HEK293 (cell line): ENCODE data around the gene DAO.

Experiments used
- CTCF ChIP-seq: fragments of 450-650 bp; formaldehyde crosslinking; IDR thresholded peaks from 2 replicates; pipeline ENCODE4 v1.5.1; 2016; ENCODE audit warnings: missing biosample characterization, missing genetic modification characterization
- HOXC10 ChIP-seq: sonication (generic); formaldehyde crosslinking; IDR thresholded peaks from 2 replicates; pipeline ENCODE4 v1.8.1; 2023; ENCODE audit warnings: mild to moderate bottlenecking, missing genetic modification reagents
- TCF7L2 ChIP-seq: IDR thresholded peaks from 2 replicates; pipeline ENCODE4 v1.6.1; 2011; ENCODE audit warnings: low read depth, mild to moderate bottlenecking, inconsistent platforms, low read length, moderate library complexity, borderline replicate concordance
- ZBTB10 ChIP-seq: fragments of 450-650 bp; formaldehyde crosslinking; IDR thresholded peaks from 2 replicates; pipeline ENCODE4 v1.5.1; 2016; ENCODE audit warnings: missing biosample characterization, missing genetic modification characterization
- ZNF24 ChIP-seq: fragments of 450-650 bp; formaldehyde crosslinking; IDR thresholded peaks from 2 replicates; pipeline ENCODE4 v1.5.1; 2016; ENCODE audit warnings: missing biosample characterization, missing genetic modification characterization
- ZNF266 ChIP-seq: fragments of 450-650 bp; formaldehyde crosslinking; IDR thresholded peaks from 2 replicates; pipeline ENCODE4 v1.5.1; 2016; ENCODE audit warnings: missing biosample characterization, missing genetic modification characterization, low read depth

- TF ChIP-seq CTCF (tag by site-specific recombination) (no peak), ZNF24 (tag by site-specific recombination) (no peak), TCF7L2 (no peak), HOXC10 (no peak), ZNF266 (no peak), ZBTB10 (tag by site-specific recombination) (no peak)
Measured at GRCh38 chr12:108938247-108938924, 58.5 kb downstream of the DAO start.
